Activated CD4-positive, alpha-beta T cell treated with anti-CD3 and anti-CD28 coated beads, Interleukin-2, amount 50 U/mL, for 4 hours (primary cell): Measurements from ENCODE around the gene EXTL1.

Experiments
- DNase-seq, 2 experiments: peaks; one replicate each; pipeline ENCODE4 v3.0.0-alpha.2; 2020

The EXTL1 gene

GRCh38 chr1:26044971-26045721 lies 23.6 kb downstream of the EXTL1 start:
- DNase-seq: no peak

DNA sequence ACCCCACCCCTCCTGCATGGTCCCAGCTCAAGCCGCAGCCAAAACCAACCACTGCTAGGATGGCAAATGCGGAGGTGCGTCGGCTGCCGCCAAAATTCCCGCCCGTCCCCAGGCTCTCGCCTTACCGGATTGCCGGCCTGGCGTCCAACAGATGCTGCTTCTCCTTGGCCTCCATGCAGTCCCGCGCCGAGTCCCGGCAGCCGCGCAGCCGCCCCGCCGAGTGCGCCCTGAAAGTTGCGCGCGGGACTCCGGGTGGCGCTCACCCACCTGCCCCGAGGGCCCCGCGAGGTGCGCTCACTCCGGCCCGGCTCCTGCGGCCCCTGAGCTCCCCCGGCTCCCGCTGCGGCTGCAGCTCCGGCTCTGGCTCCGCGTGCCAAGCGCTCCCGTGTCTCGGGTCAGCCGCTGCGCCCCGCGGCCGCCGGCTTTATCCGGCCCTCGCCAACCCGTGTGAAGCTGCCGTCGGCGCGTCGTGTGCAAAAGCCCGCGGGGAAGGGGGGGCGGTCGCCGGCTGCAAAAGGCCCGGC lies 24.2 kb downstream of the EXTL1 start, which contains the start of gene SLC30A2:
SLC30A2 (minus strand) TSS at position 397 of the 524 bp plus-strand sequence; CDS start at position 175, 222 bp downstream.
- no peak for DNase-seq

GRCh38 chr1:26046246-26047095 lies 24.9 kb downstream of the EXTL1 start:
- DNase-seq: no peak

DNA sequence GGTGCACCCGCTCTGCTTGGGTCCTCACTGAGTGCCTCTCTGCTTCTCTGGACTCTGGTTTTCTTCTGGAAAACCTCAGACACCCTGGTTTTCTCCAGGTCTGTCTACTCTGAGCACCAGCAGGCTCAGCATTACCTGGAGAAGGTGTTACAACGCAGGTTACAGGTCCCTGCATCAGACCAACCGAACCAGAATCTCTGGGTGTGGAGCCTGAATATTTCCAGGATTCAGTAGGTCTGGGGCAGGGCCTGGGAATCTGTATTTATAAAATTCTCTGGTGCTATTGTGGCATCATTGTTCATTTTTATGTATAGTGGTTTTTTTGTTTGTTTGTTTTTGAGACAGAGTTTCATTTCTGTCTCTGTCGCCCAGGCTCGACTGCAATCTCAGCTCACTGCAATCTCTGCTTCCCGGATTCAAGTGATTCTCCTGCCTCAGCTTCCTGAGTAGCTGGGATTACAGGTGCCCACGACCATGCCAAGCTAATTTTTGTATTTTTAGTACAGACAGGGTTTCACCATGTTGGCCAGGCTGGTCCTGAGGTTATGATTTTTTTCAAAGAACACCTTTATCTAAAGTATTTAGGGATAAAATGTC lies 25.8 kb downstream of the EXTL1 start:
- DNase-seq: no peak

DNA sequence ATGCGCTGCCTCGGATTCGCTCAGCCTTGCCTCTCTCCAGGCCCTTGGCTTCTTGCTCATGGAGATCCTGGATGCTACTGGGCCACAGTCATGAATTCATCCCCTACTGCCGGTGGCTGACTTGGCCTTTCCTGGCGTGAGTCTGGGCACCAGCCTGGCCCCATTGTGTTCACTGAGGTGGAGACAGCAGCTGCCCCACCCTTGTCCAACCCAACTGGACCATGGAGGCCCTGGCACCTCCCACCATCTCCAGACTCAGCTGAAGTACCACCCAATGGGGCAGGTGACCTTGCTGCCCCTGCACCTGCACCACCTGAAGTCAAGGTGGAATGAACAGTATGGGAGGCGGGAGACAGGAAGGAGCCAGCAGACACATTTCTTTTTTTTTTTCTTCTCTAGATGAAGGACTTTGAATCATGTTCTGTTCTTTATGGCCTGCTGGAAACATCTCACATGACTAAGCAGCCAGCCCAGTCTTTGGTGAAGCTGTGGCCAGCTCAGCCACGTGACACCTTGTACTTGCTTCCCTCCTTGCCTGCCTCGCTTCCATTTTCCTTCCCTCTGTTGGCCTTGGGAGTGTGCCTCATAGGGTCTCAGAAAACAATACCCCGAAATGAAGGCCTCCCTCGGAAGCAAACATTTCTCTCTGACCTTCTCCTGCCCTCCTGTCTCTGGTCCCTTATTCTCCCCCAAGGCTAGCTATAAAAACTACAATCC lies 28.1 kb downstream of the EXTL1 start:
- no peak for DNase-seq

GRCh38 chr1:26050248-26050640 lies 28.7 kb downstream of the EXTL1 start:
- DNase-seq: no peak

DNA sequence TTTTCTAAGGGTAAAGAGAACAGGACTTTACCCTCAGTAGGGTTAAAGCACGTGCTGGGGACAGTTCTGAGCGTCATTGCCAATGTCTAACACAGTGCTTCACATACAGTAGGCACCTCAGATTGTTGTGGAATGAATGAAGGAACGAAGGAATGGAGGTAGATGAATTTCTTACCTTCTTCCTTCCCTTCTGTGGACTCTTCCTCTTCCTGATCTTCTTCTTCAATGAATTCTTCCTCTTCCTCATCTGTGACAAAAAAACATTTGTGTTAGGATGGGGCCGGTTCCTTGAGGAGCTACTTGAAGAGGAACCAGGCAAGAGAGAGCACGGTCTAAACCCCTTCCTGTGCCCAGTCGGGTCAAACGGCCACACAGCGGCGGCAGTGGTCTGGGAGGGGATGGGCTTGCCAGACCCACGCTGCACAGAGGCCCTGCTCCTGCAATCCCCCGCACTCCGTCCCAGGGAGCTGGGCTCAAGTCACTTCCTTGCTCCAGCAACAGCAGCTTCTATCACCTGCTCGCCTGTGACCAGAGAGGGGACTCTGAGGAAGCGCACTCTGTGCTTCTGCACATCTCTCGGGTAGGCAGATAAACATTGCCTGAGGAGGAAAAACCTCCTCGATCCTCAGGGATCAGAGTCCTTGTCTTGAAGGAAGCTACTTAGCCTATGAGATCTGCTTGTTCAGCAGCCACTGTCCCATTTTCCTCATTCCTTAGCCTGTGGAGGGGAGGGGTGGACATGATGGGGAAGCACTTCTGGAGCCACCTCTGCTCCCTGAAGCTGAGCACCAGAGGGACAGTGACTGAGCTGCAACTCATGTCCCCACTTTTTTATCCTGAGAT lies 32.4 kb downstream of the EXTL1 start:
- no peak for DNase-seq

- no peak for DNase-seq
These were observed 33.5 kb downstream of the EXTL1 start for GRCh38 chr1:26055041-26055440.

DNA sequence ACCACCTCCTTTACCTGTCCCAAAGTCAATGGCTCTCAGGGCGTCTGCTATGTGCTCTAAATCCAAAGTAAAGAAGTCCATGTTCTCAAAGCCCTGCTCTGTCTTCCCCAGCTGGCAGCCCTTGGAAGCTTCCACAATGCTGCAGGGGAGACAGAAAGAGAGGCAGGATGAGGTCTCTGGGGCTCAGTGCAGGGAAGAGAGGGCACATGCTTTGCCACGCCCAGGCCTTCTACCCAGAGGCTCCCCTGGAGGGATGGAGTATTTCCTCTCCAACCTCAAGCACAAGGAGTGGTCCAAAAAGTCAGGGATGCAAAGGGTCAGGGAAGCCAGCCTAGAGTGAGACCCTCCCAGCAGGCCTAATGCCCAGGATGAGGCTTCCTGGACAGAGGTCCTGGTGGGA lies 35.6 kb downstream of the EXTL1 start:
- no peak for DNase-seq

DNA sequence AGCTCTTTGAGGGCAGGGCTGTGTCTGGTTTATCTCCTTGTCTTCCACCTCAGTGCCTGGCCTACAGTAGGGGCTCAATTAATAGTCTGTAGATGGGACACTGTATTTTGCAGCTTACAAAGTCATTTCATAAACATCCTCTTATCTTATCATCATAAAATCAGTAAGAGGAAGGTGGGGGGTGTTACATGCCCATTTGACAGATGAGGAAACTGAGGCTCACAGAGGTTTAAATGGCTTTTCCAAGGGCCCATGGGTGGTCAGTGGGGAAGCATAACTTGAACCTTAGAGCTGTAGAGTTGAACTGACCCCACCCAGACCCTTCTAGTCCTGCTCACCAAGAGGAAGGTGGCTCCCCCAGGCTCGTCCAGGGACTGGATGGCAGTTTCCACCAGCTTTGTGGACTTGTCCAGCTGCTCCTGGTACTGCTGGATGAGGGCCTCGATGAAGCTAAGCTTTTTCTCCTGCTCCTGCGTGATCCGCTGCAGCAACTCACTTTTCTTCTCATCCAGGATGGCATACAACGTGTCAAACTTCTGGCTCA lies 36.5 kb downstream of the EXTL1 start:
- DNase-seq: no peak

DNA sequence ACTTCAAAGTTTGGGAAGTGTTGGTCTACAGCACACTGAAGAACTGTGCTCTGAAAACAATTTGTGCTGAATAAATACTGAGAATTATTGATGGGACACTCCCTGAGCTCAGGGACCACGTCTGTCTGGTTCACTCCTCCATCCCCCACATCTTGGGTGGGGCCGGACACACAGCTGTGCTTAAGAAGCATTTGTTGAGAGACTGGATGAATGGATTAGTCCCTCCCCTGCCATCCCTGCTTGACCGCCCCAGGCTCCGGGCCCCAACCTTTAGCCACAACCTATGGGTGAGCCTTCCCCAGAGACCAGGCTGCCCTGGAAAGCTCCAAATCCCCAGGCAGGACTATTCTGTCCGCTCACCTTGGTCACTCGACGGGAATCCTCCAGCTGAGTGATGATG lies 38.3 kb downstream of the EXTL1 start:
- no peak for DNase-seq

DNA sequence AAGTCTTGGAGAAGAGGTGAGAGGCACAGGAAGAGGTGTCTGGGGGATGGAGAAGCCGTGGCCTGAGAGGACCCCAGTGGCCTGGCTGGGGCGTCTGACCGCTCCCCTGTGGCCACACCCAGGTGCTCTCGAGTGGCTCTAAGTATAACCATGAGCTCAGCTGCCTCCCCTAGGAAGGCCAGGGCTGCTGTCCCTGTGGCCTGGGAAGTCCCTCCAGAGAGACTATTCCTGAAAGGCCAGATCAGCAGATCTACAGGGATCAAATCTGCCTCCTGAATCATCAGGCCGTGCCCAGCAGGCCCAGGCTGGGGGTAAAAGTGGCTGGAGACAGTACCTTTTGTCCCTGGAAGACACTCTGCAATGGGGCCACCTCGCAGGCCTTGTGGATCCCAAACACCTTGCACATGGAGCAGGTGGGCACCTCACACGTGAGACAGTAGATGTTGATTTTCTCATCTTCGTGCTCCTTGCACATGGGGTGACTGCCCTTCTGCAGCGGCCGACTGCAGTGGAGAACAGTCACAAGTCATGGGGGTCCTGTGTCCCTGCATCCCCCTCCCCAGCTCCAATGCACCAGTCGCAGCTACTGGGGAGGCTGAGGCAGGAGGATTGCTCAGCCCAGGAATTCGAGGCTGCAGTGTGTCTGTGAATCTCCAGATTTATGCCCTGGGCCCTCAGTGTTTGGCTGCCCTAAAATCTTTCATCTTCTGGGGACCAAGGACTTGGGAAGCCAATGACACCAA lies 39.4 kb downstream of the EXTL1 start:
- no peak for DNase-seq

GRCh38 chr1:26064553-26064952 lies 43.0 kb downstream of the EXTL1 start:
- DNase-seq: no peak

- DNase-seq: no peak
These were observed 44.6 kb downstream of the EXTL1 start for GRCh38 chr1:26066160-26066559.

DNA sequence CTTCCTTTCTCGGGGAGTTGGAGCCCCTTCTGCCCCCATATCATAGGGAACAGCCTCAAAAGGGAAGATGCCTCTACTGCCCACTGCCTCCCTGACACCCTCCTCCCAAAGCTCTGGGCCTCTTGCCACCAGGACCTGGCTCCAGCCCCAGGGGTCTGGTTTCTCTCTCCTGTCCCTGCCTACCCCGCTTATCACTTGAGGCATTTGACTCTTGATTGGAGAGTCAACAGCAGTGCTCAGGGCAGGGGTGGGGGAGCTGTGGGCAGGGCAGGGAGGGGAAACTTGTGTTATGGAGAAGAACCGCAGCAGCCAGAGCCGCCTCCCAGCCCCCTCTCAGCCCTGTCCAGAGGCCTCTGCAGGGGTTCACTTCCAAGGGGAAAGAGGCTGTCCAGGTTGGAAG lies 45.3 kb downstream of the EXTL1 start:
- no peak for DNase-seq

DNA sequence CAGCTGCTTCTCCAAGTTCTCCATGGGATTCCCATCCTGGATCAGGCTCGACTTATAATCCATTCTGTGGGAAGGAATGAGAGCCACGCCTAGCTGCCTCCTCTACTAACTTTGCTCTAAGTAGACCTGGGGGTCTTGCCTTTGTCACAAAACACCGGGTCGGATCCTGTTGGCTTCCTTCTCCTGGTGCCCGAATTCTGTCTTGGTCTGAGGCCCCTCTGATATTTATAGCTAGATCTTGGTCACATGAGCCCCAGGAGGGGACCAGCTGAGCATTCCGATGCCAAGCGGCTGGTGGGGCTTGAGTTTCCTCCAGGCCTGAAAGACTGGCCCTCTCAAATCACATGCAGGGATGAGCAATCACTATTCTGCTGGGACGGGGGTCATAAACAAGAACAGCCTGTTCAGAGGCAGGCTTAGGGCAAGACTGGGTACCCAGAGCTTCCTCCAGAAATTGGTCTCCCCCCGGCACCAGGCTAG lies 45.9 kb downstream of the EXTL1 start, which contains the start of gene TRIM63:
TRIM63 (minus strand) TSS at position 199 of the 480 bp plus-strand sequence; CDS start at position 63, 136 bp downstream.
- DNase-seq: no peak

DNA sequence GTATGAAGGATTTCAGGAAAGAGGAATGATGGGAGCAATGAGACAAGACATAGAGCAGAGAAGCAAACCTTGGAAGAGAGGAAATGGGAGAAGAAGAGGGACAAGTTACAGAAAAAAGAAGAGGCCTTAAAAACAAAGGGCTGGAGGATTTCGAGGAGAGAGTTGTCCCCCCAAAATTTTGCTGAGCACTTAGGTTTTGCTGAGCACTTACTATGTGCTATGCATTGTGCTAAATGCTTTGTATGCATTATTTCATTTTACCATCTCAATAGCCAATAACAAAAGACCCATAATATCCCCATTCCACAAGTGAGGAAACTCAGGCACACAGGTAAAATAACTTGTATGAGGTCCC lies 48.3 kb downstream of the EXTL1 start:
- no peak for DNase-seq

GRCh38 chr1:26070296-26070962 lies 48.9 kb downstream of the EXTL1 start:
- no peak for DNase-seq

DNA sequence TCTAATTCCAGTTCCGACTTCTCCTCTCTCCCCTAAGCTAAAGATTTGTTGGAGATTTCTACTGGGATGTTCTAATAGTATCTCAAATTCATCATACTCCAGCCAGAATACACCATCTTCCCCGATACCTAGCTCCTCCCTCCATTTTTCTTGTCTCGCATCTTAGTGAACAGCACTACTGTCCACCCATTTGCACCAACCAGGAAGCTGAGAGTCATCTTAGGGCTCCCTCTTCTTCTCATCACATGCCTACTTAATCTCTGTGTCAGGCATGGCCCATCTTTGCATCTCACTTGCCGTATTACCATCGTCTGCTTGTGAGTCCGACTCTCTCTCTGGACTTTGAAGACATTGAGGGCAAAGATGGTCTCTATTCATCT lies 49.4 kb downstream of the EXTL1 start:
- DNase-seq: no peak

- no peak for DNase-seq
These were observed 50.7 kb downstream of the EXTL1 start for GRCh38 chr1:26072305-26072704.
